BJ (cell line): ENCODE results near the gene IRX4. TPM values are rescaled to one million over a fixed set of nuclear protein-coding genes. Genes with fewer than 3 reads are reported as not detected.

Source experiments
- CTCF ChIA-PET: fragments of 350-600 bp; formaldehyde crosslinking; extraction: SDS; loops from one replicate; lab custom pipeline; 2021; ENCODE audit warnings: antibody characterized with exemption, inconsistent platforms; lab: Yijun Ruan, JAX
- POLR2A ChIA-PET: fragments of 300-600 bp; sonication (Branson Sonifier 250); formaldehyde crosslinking; extraction: SDS; loops from one replicate; lab custom pipeline; 2021; ENCODE audit warnings: antibody characterized with exemption; lab: Charles Lee
- DNase-seq: peaks from one replicate; pipeline ENCODE4 v3.0.0-alpha.2; 2011; ENCODE audit warnings: low read depth
- H3K27me3 ChIP-seq: 2 replicates; pipeline ENCODE4 v1.6.0; 2011; ENCODE audit warnings: low read length; ENCODE audit not compliant: control insufficient read depth, insufficient read depth
- H3K36me3 ChIP-seq: 2 replicates; pipeline ENCODE4 v1.5.1; 2011; ENCODE audit warnings: low read length; ENCODE audit not compliant: control insufficient read depth, insufficient read depth
- H3K4me3 ChIP-seq: 2 replicates; pipeline ENCODE4 v1.5.1; 2011; ENCODE audit warnings: low read depth, mild to moderate bottlenecking, control low read depth, low read length
- CTCF ChIP-seq: IDR thresholded peaks from 2 replicates; pipeline ENCODE4 v1.5.1; 2011; ENCODE audit warnings: low read depth, mild to moderate bottlenecking, control low read depth, inconsistent platforms, low read length, moderate library complexity; ENCODE audit not compliant: insufficient read depth
- polyA plus RNA-seq: library from polyadenylated mRNA; depleted of rRNA; stranded (reverse); fragments of >200 nt; gene quantifications from 2 replicates; pipeline ENCODE4 v1.2.3, GENCODE V29; 2011

Gene IRX4
- polyA plus RNA-seq, 1 experiment: not detected

GRCh38 chr5:1918488-1919208 lies 35.9 kb upstream of the IRX4 start:
- TF ChIP-seq CTCF: no peak
- no peak overlapping the region for H3K4me3 ChIP-seq
- H3K27me3 ChIP-seq: no peaks in the 10 kb centered on the region; the same call in 1 of the 2 replicates
- ChIA-PET POLR2A (no interaction called here), CTCF (no interaction called here)
- DNase-seq: no peak
- H3K36me3 ChIP-seq: no peaks in the 10 kb centered on the region

GRCh38 chr5:1917830-1918487 lies 35.2 kb upstream of the IRX4 start:
- Histone ChIP-seq H3K4me3 (no peak overlapping the region), H3K27me3 (no peaks in the 10 kb centered on the region; the same call in 1 of the 2 replicates), H3K36me3 (no peaks in the 10 kb centered on the region)
- no peak for DNase-seq
- ChIA-PET CTCF (no interaction called here), POLR2A (no interaction called here)
- TF ChIP-seq CTCF: no peak

GRCh38 chr5:1916041-1917001 lies 33.6 kb upstream of the IRX4 start:
- ChIA-PET CTCF (no interaction called here), POLR2A (no interaction called here)
- no peak for TF ChIP-seq CTCF
- no peak for DNase-seq
- H3K36me3 ChIP-seq: no peaks in the 10 kb centered on the region
- no peaks in the 10 kb centered on the region; the same call in 1 of the 2 replicates for H3K27me3 ChIP-seq
- no peak overlapping the region for H3K4me3 ChIP-seq

- POLR2A ChIA-PET: no interaction called here
- no peak for DNase-seq
- Histone ChIP-seq H3K4me3 (no peak overlapping the region), H3K27me3 (no peaks in the 10 kb centered on the region; the same call in 1 of the 2 replicates), H3K36me3 (no peaks in the 10 kb centered on the region)
- CTCF ChIA-PET: no interaction called here
- no peak for TF ChIP-seq CTCF
These were observed 32.6 kb upstream of the IRX4 start for GRCh38 chr5:1915316-1915715.

- POLR2A ChIA-PET: no interaction called here
- TF ChIP-seq CTCF: no peak
- Histone ChIP-seq H3K27me3 (no peaks in the 10 kb centered on the region; the same call in 1 of the 2 replicates), H3K36me3 (no peaks in the 10 kb centered on the region), H3K4me3 (no peak overlapping the region)
- DNase-seq: no peak
- CTCF ChIA-PET: no interaction called here
These were observed 31.7 kb upstream of the IRX4 start for GRCh38 chr5:1914471-1914870.
